GM10847 (cell line): ENCODE data around the gene LOXL3.

Source experiments
- POLR2A ChIP-seq: IDR thresholded peaks from 2 replicates; pipeline ENCODE4 v1.6.1; 2011; ENCODE audit not compliant: insufficient read length; ENCODE audit errors: extremely low read depth

LOXL3 gene

DNA sequence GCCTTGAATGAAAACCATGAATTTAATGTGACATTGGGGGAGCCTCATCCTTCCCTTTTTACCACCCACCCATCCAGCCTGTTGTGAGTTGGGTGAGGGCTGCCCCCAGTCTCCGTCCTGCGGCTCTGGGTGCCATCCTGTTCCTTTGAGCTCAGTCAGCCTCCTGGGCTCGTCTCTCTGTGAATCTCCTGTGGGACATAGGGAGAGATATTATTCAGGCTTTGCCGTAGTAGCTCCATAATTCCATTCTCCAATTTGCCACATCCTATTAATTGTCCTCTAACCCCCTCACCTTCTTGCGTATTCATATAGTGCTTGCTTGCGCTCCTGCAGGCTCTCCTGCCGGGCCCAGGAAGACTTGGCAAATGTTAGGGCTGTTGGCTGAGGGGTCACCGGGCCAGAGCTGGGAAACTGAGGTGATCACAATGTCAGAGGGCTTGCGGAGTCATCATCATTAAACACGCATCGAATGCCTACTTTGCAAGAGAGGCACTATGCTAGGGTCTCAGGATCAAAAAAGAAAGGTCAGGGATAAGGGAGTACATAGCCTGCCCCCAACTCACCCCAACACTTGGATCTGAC lies 27.0 kb downstream of the LOXL3 start:
- TF ChIP-seq POLR2A: no peak

- TF ChIP-seq POLR2A: no peak
Measured at GRCh38 chr2:74525717-74526648, 27.8 kb downstream of the LOXL3 start, which contains the start of gene DQX1. Gene DQX1, minus strand, starts transcription at chr2:74526231. Its CDS starts 502 bp downstream, at chr2:74525729.

GRCh38 chr2:74524955-74525716 lies 28.6 kb downstream of the LOXL3 start:
- no peak for TF ChIP-seq POLR2A

GRCh38 chr2:74524005-74524404 lies 29.7 kb downstream of the LOXL3 start:
- no peak for TF ChIP-seq POLR2A

DNA sequence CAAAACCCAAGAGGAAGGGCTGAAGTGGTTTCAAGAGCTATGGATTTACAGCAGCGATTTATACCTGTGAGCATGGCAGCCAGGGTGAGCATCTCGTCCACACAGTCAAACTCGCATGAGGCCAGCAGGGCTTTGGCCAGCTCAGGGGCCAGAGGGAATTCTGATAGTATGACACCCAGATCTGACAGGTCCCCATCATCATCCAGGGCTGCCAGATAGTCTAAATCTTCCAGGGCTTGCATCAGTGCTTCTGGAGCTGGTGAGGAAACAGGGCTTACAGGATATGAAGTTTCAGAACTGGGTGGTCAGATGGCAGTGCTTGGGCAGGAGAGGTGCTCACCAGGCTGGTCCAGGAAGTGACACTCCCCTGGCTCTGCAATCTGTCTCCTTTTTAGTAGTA lies 31.2 kb downstream of the LOXL3 start:
- TF ChIP-seq POLR2A: no peak

GRCh38 chr2:74516650-74517049 lies 37.1 kb downstream of the LOXL3 start:
- TF ChIP-seq POLR2A: no peak

- TF ChIP-seq POLR2A: no peak
Measured at GRCh38 chr2:74515981-74516633, 37.6 kb downstream of the LOXL3 start.

- no peak for TF ChIP-seq POLR2A
Measured at GRCh38 chr2:74515271-74515980, 38.3 kb downstream of the LOXL3 start.

DNA sequence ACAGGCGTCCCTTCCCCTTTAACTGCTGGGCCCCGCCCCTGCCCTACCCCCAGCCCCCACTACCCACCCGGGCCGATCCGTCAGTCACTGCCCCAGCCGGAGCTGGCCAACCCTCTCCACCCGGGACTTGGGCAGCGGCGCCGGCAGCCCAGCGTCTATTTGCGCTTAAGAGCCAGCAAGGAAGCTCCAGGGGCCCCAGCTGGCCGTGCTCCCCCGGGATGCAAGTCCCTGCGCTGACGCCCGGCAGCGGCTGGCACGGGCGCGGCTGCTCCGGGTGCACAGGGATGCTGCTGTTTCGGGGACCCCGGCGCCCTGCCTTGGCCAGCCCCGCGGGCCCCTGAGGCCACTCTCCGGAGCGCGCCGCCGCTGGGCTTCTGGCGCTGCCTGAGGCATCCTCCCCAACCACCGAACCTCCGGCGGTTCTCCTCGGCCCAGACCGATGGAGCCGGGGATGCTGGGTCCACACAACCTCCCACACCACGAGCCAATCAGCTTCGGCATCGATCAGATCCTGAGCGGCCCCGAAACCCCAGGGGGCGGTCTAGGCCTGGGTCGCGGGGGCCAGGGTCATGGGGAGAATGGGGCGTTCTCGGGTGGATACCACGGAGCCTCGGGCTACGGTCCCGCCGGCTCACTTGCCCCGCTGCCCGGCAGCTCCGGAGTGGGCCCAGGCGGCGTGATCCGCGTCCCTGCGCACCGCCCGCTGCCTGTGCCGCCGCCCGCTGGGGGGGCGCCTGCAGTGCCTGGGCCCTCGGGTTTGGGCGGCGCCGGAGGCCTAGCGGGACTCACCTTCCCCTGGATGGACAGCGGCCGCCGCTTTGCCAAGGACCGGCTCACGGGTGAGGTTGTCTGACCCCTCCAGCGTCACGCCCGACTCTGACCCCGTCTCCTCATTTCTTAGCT lies 39.1 kb downstream of the LOXL3 start, which contains the start of gene TLX2:
TSS of gene TLX2 (plus strand) at position 83 of the 903 bp plus-strand sequence. CDS start at position 440, 357 bp downstream.
- no peak for TF ChIP-seq POLR2A

- no peak for TF ChIP-seq POLR2A
Measured at GRCh38 chr2:74513605-74514367, 40.0 kb downstream of the LOXL3 start.

- TF ChIP-seq POLR2A: no peak
Measured at GRCh38 chr2:74512744-74513604, 40.8 kb downstream of the LOXL3 start.
